ENCODE results near the gene NABP2. TPM values are rescaled to one million over a fixed set of nuclear protein-coding genes. Genes with fewer than 3 reads are reported as not detected.

Gene NABP2
- total RNA-seq, 1 donor from 2014 or later: 36.6 TPM

DNA sequence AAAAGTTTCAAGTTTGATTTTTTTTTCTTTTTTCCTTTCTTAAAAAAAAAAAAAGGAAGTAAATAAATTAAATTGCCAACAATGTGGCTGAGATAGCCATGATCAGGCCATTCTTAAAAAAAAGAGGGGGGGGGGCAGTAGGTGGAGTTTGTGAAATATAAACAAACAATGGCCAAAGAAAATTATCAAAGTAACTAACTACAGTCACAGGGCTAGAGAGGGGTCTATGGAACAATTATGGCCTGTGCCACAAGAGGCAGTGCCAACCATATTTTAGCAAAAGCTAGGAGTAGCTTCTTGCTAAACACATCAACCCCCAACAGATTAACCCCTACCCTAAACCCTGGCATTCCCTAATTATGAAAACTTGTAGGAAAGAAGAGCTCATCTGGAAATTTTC, 18.7 kb upstream of the NABP2 start:
- Mint-ChIP-seq H3K27me3 (ENCODE audit: low read depth) (no peaks in the 10 kb centered on the region), H3K4me1 (ENCODE audit: low read depth) (no peaks in the 10 kb centered on the region), H3K27ac (ENCODE audit: unreplicated experiment) (no peak overlapping the region), H3K9me3 (ENCODE audit: low read depth) (no peaks in the 10 kb centered on the region), H3K4me3 (ENCODE audit: unreplicated experiment) (no peak overlapping the region), H3K36me3 (ENCODE audit: low read depth) (peaks cover 38% of the 10 kb centered on the region)
- no peak for DNase-seq (ENCODE audit: low spot score)
- TF ChIP-seq CTCF (IDR thresholded peaks at IDR 0.05): peak; percentile 26

GRCh38 chr12:56206452-56207166, 17.5 kb upstream of the NABP2 start:
- H3K4me3 Mint-ChIP-seq (ENCODE audit: unreplicated experiment): no peak overlapping the region
- no peak overlapping the region for H3K27ac Mint-ChIP-seq (ENCODE audit: unreplicated experiment)
- no peaks in the 10 kb centered on the region for H3K4me1 Mint-ChIP-seq (ENCODE audit: low read depth)
- no peaks in the 10 kb centered on the region for H3K27me3 Mint-ChIP-seq (ENCODE audit: low read depth)
- peak; percentile 76 for TF ChIP-seq CTCF (IDR thresholded peaks at IDR 0.05)
- no peak for DNase-seq (ENCODE audit: low spot score)
- H3K9me3 Mint-ChIP-seq (ENCODE audit: low read depth): no peaks in the 10 kb centered on the region
- peaks cover 44% of the 10 kb centered on the region for H3K36me3 Mint-ChIP-seq (ENCODE audit: low read depth)

- H3K27me3 Mint-ChIP-seq (ENCODE audit: low read depth): no peaks in the 10 kb centered on the region
- no peak overlapping the region for H3K27ac Mint-ChIP-seq (ENCODE audit: unreplicated experiment)
- no peaks in the 10 kb centered on the region for H3K4me1 Mint-ChIP-seq (ENCODE audit: low read depth)
- TF ChIP-seq CTCF (IDR thresholded peaks at IDR 0.05): no peak
- no peaks in the 10 kb centered on the region for H3K9me3 Mint-ChIP-seq (ENCODE audit: low read depth)
- peaks cover 48% of the 10 kb centered on the region for H3K36me3 Mint-ChIP-seq (ENCODE audit: low read depth)
- DNase-seq (ENCODE audit: low spot score): no peak
- H3K4me3 Mint-ChIP-seq (ENCODE audit: unreplicated experiment): no peak overlapping the region
These were observed 16.1 kb upstream of the NABP2 start for GRCh38 chr12:56208006-56208405.

DNA sequence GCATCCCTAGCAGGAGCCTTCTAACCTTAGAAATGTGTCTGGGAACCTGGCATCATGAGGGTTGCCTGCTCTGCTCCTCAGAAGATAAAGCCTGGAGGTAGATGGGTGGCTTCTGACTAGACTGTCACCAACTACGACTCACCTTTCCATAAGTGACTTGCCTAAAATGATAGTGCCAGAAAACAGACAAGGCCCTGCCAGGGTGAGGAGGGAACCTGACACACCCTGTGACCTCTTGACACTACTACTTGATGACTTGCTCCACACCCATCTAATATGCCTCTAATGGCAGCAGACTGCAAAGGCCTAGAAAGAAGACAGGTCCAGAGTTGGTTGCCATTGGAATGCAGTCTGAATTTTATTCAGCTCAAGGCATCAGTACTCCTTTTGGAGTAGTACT, 11.8 kb upstream of the NABP2 start:
- peaks cover 47% of the 10 kb centered on the region for H3K36me3 Mint-ChIP-seq (ENCODE audit: low read depth)
- H3K27ac Mint-ChIP-seq (ENCODE audit: unreplicated experiment): no peak overlapping the region
- no peaks in the 10 kb centered on the region for H3K9me3 Mint-ChIP-seq (ENCODE audit: low read depth)
- no peak for DNase-seq (ENCODE audit: low spot score)
- H3K27me3 Mint-ChIP-seq (ENCODE audit: low read depth): no peaks in the 10 kb centered on the region
- H3K4me1 Mint-ChIP-seq (ENCODE audit: low read depth): peaks cover 6% of the 10 kb centered on the region
- no peak overlapping the region for H3K4me3 Mint-ChIP-seq (ENCODE audit: unreplicated experiment)
- TF ChIP-seq CTCF (IDR thresholded peaks at IDR 0.05): no peak

DNA sequence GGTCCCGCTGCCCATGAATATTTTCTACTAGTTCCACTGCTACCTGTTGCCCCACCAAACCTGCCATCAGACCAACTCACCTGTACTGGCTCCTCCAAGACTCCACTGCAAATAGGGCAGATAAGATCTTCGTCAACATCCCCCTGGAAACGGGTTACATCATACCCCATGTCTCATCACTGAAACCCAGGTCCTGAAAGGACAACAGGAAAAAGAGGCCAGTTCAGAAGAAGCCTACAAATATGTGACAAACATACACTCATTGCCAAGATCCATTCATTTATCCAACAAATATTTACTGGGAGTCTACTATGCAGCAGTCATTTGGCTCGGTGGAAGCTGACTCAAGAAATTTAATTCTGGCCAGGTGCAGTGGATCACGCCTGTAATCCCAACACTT, 10.3 kb upstream of the NABP2 start:
- no peak for DNase-seq (ENCODE audit: low spot score)
- TF ChIP-seq CTCF (IDR thresholded peaks at IDR 0.05): no peak
- Mint-ChIP-seq H3K36me3 (ENCODE audit: low read depth) (peaks cover 41% of the 10 kb centered on the region), H3K27me3 (ENCODE audit: low read depth) (no peaks in the 10 kb centered on the region), H3K27ac (ENCODE audit: unreplicated experiment) (no peak overlapping the region), H3K4me1 (ENCODE audit: low read depth) (peaks cover 6% of the 10 kb centered on the region), H3K9me3 (ENCODE audit: low read depth) (no peaks in the 10 kb centered on the region), H3K4me3 (ENCODE audit: unreplicated experiment) (no peak overlapping the region)
